Fibroblast of the aortic adventitia (primary cell): ENCODE results near the gene STKLD1. TPM values are rescaled to one million over a fixed set of nuclear protein-coding genes. Genes with fewer than 3 reads are reported as not detected.
A peak's percentile ranks its signal among the peaks of the same experiment; 100 is the strongest.
"Not testable (repeated sequence)": the region's sequence is repeated elsewhere in the genome, so short reads cannot be mapped to it uniquely, and the experiment has no call there.

Experiments used
- DNase-seq: peaks from one replicate; pipeline ENCODE4 v3.0.0-alpha.2; 2010; ENCODE audit warnings: low read depth
- H3K4me3 ChIP-seq: 2 replicates; pipeline ENCODE4 v1.5.1; 2011; ENCODE audit warnings: low read depth, mild to moderate bottlenecking, control low read depth, low read length, moderate library complexity
- total RNA-seq: library from RNA; depleted of rRNA; stranded (reverse); fragments of >200 nt; gene quantifications from 2 replicates; pipeline ENCODE4 v1.2.3, GENCODE V29; 2012; ENCODE audit warnings: low replicate concordance
- TF ChIP-seq, protein P1 (sequence below): IDR thresholded peaks from 2 replicates; pipeline ENCODE4 v1.5.1; 2011; ENCODE audit warnings: mild to moderate bottlenecking, low read length, control low read depth, inconsistent platforms; ENCODE audit not compliant: insufficient read depth

Gene STKLD1
- total RNA-seq, 1 donor, result 1.3 TPM

- H3K4me3 ChIP-seq, result no peak overlapping the region
- DNase-seq, result no peak
- TF ChIP-seq, protein P1, sequence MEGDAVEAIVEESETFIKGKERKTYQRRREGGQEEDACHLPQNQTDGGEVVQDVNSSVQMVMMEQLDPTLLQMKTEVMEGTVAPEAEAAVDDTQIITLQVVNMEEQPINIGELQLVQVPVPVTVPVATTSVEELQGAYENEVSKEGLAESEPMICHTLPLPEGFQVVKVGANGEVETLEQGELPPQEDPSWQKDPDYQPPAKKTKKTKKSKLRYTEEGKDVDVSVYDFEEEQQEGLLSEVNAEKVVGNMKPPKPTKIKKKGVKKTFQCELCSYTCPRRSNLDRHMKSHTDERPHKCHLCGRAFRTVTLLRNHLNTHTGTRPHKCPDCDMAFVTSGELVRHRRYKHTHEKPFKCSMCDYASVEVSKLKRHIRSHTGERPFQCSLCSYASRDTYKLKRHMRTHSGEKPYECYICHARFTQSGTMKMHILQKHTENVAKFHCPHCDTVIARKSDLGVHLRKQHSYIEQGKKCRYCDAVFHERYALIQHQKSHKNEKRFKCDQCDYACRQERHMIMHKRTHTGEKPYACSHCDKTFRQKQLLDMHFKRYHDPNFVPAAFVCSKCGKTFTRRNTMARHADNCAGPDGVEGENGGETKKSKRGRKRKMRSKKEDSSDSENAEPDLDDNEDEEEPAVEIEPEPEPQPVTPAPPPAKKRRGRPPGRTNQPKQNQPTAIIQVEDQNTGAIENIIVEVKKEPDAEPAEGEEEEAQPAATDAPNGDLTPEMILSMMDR, result no peak
Measured at GRCh38 chr9:133369933-133370332, 6.2 kb upstream of the STKLD1 start.

DNA sequence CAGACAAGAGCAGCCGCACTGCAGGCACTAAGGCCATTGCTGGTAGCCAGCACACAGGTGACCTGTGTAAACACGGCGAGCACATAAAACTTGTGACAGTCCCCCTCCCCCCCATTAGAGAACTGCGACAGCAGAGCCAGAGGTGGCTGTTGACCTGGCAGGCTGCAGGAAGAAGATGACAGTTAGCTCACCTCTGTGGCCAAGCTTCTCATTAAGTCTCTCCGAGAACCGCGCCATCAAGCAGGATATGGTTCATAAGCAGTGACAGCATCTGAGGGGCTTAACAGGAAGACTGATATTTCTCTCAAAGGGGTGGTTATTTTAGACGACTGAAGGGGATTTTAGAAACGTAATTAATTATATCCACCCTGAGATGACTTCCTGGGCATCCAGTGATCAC lies 5.5 kb upstream of the STKLD1 start:
- TF ChIP-seq, protein P1, result no peak
- H3K4me3 ChIP-seq, result no peak overlapping the region
- no peak for DNase-seq

DNA sequence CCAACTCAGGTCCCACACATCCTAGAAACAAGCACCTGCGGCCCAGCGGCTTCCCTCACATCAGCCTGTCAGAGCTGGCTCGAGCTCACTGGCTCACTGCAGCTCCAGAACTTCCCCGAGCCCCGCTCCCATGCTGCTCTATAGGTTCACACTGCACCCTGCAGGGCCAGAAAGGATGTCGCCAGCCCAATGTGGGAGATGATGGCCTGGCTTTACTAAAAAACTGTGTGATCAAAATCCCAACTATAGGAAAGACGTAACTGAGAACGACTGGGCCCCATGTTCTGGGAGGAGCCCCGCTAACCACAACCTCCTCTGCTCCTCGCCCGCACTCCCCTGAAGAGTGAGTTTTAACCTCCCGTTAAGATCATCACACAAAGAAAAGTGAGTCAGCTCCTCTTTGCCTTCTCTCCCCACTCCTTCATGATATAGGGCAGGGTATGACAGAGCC lies 4.9 kb upstream of the STKLD1 start:
- TF ChIP-seq, protein P1, result no peak
- no peak overlapping the region for H3K4me3 ChIP-seq
- DNase-seq, result no peak

- H3K4me3 ChIP-seq, result no peak overlapping the region
Measured at GRCh38 chr9:133372144-133372543, 4.0 kb upstream of the STKLD1 start.

GRCh38 chr9:133374612-133375115 lies 1.5 kb upstream of the STKLD1 start:
- DNase-seq, result peak; percentile 64
- TF ChIP-seq, protein P1, result no peak
- H3K4me3 ChIP-seq, result peak overlapping the region; percentile 91

More at GRCh38 chr9:133372144-133372543, 4.0 kb upstream of the STKLD1 start:
- TF ChIP-seq, protein P1, result no peak
- DNase-seq, result no peak

- peak overlapping the region; percentile 91 for H3K4me3 ChIP-seq
- DNase-seq, result peak; percentile 42
- TF ChIP-seq, protein P1, result no peak
Measured at GRCh38 chr9:133375116-133375723, 946 bp upstream of the STKLD1 start.

DNA sequence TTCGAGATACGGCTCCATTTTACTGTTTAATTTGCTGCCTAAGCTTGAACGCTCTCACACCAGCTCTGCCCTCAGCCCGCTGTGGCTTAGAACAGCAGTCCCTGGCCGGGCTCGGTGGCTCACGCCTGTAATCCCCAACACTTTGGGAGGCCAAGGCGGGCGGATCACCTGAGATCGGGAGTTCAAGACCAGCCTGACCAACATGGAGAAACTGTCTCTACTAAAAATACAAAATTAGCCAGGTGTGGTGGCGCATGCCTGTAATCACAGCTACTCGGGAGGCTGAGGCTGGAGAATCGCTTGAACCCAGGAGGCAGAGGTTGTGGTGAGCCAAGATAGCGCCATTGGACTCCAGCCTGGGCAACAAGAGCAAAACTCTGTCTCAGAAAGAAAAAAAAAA lies 1.1 kb downstream of the STKLD1 start:
- not testable (repeated sequence) for H3K4me3 ChIP-seq

More for the DNA sequence above, 1.1 kb downstream of the STKLD1 start:
- DNase-seq, result not testable (repeated sequence)
